H9 (cell line): ENCODE data around the gene ODAD4. TPM values are rescaled to one million over a fixed set of nuclear protein-coding genes. Genes with fewer than 3 reads are reported as not detected.

Experiments used
- DNase-seq: peaks from one replicate; pipeline ENCODE4 v3.0.0-alpha.2; 2017
- H2AFZ ChIP-seq: one replicate; pipeline ENCODE4 v1.6.1; 2013; ENCODE audit warnings: mild to moderate bottlenecking, low read length, control low read depth, moderate library complexity
- H2AK5ac ChIP-seq: 2 replicates; pipeline ENCODE4 v1.6.1; 2013; ENCODE audit warnings: low read length, control low read depth, mixed read lengths; ENCODE audit not compliant: insufficient read length
- H2BK120ac ChIP-seq: one replicate; pipeline ENCODE4 v1.6.1; 2013; ENCODE audit warnings: low read depth, mild to moderate bottlenecking, low read length, control low read depth, inconsistent platforms; ENCODE audit not compliant: poor library complexity, severe bottlenecking
- H2BK12ac ChIP-seq: 2 replicates; pipeline ENCODE4 v1.6.1; 2013; ENCODE audit warnings: low read length, control low read depth, mixed read lengths, low read depth; ENCODE audit not compliant: insufficient read length
- H2BK15ac ChIP-seq: 2 replicates; pipeline ENCODE4 v1.6.1; 2013; ENCODE audit warnings: low read depth, low read length, control low read depth
- H2BK20ac ChIP-seq: one replicate; pipeline ENCODE4 v1.6.1; 2013; ENCODE audit warnings: low read depth, mild to moderate bottlenecking, low read length, control low read depth, inconsistent platforms; ENCODE audit not compliant: poor library complexity, severe bottlenecking
- H2BK5ac ChIP-seq: 2 replicates; pipeline ENCODE4 v1.6.1; 2013; ENCODE audit warnings: low read length, control low read depth, mixed read lengths; ENCODE audit not compliant: insufficient read length
- H3K14ac ChIP-seq: 2 replicates; pipeline ENCODE4 v1.6.1; 2013; ENCODE audit warnings: low read length, control low read depth; ENCODE audit not compliant: insufficient read depth
- H3K18ac ChIP-seq: 2 replicates; pipeline ENCODE4 v1.6.1; 2013; ENCODE audit warnings: low read depth, mild to moderate bottlenecking, mixed read lengths, low read length, control low read depth; ENCODE audit not compliant: insufficient read length
- H3K23ac ChIP-seq: 2 replicates; pipeline ENCODE4 v1.6.1; 2013; ENCODE audit warnings: low read length, control low read depth, mixed read lengths, low read depth; ENCODE audit not compliant: insufficient read length
- H3K23me2 ChIP-seq: 2 replicates; pipeline ENCODE4 v1.6.1; 2013; ENCODE audit warnings: low read depth, mild to moderate bottlenecking, mixed read lengths, low read length, control low read depth; ENCODE audit not compliant: insufficient read length, poor library complexity, severe bottlenecking
- H3K27ac ChIP-seq: 2 replicates; pipeline ENCODE4 v1.5.1; 2013; ENCODE audit warnings: low read length, control low read depth, mixed read lengths, low read depth; ENCODE audit not compliant: insufficient read length
- H3K27me3 ChIP-seq: 2 replicates; pipeline ENCODE4 v1.6.1; 2013; ENCODE audit warnings: low read length, control low read depth, inconsistent platforms; ENCODE audit not compliant: insufficient read depth
- H3K4ac ChIP-seq: 2 replicates; pipeline ENCODE4 v1.6.1; 2013; ENCODE audit warnings: low read depth, mild to moderate bottlenecking, control low read depth, inconsistent platforms, low read length, moderate library complexity
- H3K4me1 ChIP-seq: 2 replicates; pipeline ENCODE4 v1.6.1; 2013; ENCODE audit warnings: low read length, control low read depth, inconsistent platforms; ENCODE audit not compliant: insufficient read depth
- H3K4me2 ChIP-seq: 2 replicates; pipeline ENCODE4 v1.6.1; 2013; ENCODE audit warnings: low read length, control low read depth, mixed read lengths; ENCODE audit not compliant: insufficient read length, insufficient read depth
- H3K56ac ChIP-seq: 2 replicates; pipeline ENCODE4 v1.6.1; 2013; ENCODE audit warnings: low read depth, mild to moderate bottlenecking, mixed read lengths, low read length, control low read depth; ENCODE audit not compliant: insufficient read length
- H3K79me1 ChIP-seq: 2 replicates; pipeline ENCODE4 v1.6.1; 2013; ENCODE audit warnings: low read depth, mild to moderate bottlenecking, moderate library complexity, low read length, control low read depth, inconsistent platforms; ENCODE audit not compliant: insufficient read depth, poor library complexity, severe bottlenecking
- H3K79me2 ChIP-seq: 2 replicates; pipeline ENCODE4 v1.6.1; 2013; ENCODE audit warnings: low read length, control low read depth, inconsistent platforms; ENCODE audit not compliant: insufficient read depth
- H3K9ac ChIP-seq: 2 replicates; pipeline ENCODE4 v1.6.1; 2013; ENCODE audit warnings: low read length, control low read depth, mixed read lengths; ENCODE audit not compliant: insufficient read length; ENCODE audit errors: extremely low read depth
- H3K9me3 ChIP-seq: one replicate; pipeline ENCODE4 v1.6.1; 2013; ENCODE audit warnings: low read depth, low read length, inconsistent platforms; ENCODE audit not compliant: control insufficient read depth
- H3T11ph ChIP-seq: one replicate; pipeline ENCODE4 v1.6.1; 2013; ENCODE audit warnings: mild to moderate bottlenecking, low read length, control low read depth, inconsistent platforms
- H4K20me1 ChIP-seq: one replicate; pipeline ENCODE4 v1.6.1; 2013; ENCODE audit not compliant: control insufficient read depth, insufficient read length, insufficient read depth
- H4K5ac ChIP-seq: 2 replicates; pipeline ENCODE4 v1.6.1; 2013; ENCODE audit warnings: low read depth, mild to moderate bottlenecking, mixed read lengths, low read length, control low read depth; ENCODE audit not compliant: insufficient read length
- H4K8ac ChIP-seq: replicated peaks from 2 replicates; pipeline ENCODE4 v1.6.1; 2013; ENCODE audit warnings: low read length, control low read depth, mixed read lengths, low read depth; ENCODE audit not compliant: insufficient read length
- H4K91ac ChIP-seq: 2 replicates; pipeline ENCODE4 v1.6.1; 2013; ENCODE audit warnings: low read depth, mild to moderate bottlenecking, moderate library complexity, mixed read lengths, low read length, control low read depth; ENCODE audit not compliant: insufficient read length
- H3K27ac Mint-ChIP-seq, 3 experiments: 2 replicates in 2 of 3; 3 replicates in 1 of 3; pipeline ENCODE4 v1.8.0; 2020 to 2021; ENCODE audit warnings: mixed read lengths in 3 of 3, mild to moderate bottlenecking in 1 of 3, moderate library complexity in 1 of 3
- H3K27me3 Mint-ChIP-seq: 2 replicates; pipeline ENCODE4 v1.8.0; 2021; ENCODE audit warnings: low read depth, mild to moderate bottlenecking, moderate library complexity, mixed read lengths
- H3K36me3 Mint-ChIP-seq, 3 experiments: 2 replicates in 2 of 3; 3 replicates in 1 of 3; pipeline ENCODE4 v1.8.0; 2020 to 2021; ENCODE audit warnings: low read depth in 3 of 3, mixed read lengths in 3 of 3; ENCODE audit not compliant: insufficient read depth in 1 of 3
- H3K4me1 Mint-ChIP-seq, 2 experiments: 2 replicates each; pipeline ENCODE4 v1.8.0; 2020; ENCODE audit warnings: mixed read lengths in 2 of 2
- H3K4me3 Mint-ChIP-seq, 2 experiments: 2 replicates in 1 of 2; 3 replicates in 1 of 2; pipeline ENCODE4 v1.8.0; 2020 to 2021; ENCODE audit warnings: mild to moderate bottlenecking in 2 of 2, mixed read lengths in 2 of 2, moderate library complexity in 1 of 2
- H3K9me3 Mint-ChIP-seq, 2 experiments: 2 replicates in 1 of 2; 3 replicates in 1 of 2; pipeline ENCODE4 v1.8.0; 2020; ENCODE audit warnings: mild to moderate bottlenecking in 2 of 2, mixed read lengths in 2 of 2, moderate library complexity in 1 of 2
- WGBS: extraction: QIAGEN DNeasy Blood & Tissue Kit; methylation state at CpG from one replicate; pipeline ENCODE4 v1.1.7; 2013; ENCODE audit warnings: missing lambda C conversion rate, low lambda C conversion rate, mixed read lengths; ENCODE audit not compliant: insufficient read length; ENCODE audit errors: extremely low coverage; 5-methylcytosine and 5-hydroxymethylcytosine counted together
- total RNA-seq: library from RNA; stranded (reverse); gene quantifications from 2 replicates; pipeline ENCODE4 v1.2.1, GENCODE V29; 2021
- TF ChIP-seq, protein P1 (sequence below): fragments of 200-600 bp; sonication (generic); conservative IDR thresholded peaks from 3 replicates; pipeline ENCODE4 v1.8.0; 2021; ENCODE audit warnings: antibody characterized with exemption, mild to moderate bottlenecking

The ODAD4 gene
- total RNA-seq, 1 experiment from 2014 or later = 2.1 TPM

DNA sequence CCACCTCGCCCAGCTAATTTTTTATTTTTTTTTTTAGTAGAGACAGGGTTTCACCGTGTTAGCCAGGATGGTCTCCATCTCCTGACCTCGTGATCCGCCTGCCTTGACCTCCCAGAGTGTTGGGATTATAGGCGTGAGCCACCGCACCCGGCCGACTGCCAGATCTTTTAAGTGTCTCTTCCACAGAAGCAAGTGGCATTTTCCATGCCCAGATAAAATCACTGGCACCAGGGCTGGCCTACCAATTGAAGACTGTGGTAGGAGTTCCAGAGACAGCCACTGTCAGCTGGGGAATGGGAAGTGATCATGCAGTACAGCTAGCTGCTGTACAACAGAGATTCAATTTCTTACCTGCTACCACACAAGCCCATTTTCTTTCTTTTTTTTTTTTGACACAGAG lies 54.0 kb downstream of the ODAD4 start:
- Histone ChIP-seq H2BK20ac (no peak overlapping the region), H3K79me2 (no peaks in the 10 kb centered on the region), H2AFZ (no peak overlapping the region), H3K14ac (no peak overlapping the region), H3K23me2 (no peaks in the 10 kb centered on the region), H3K9ac (no peak overlapping the region), H3T11ph (no peak overlapping the region), H3K18ac (no peak overlapping the region), H3K4ac (no peak overlapping the region), H3K4me1 (no peaks in the 10 kb centered on the region), H3K23ac (no peak overlapping the region), H3K79me1 (no peaks in the 10 kb centered on the region), H2BK12ac (no peak overlapping the region), H4K5ac (no peak overlapping the region), H2AK5ac (no peak overlapping the region), H2BK5ac (no peak overlapping the region), H4K91ac (no peak overlapping the region), H2BK120ac (no peak overlapping the region), H3K9me3 (no peaks in the 10 kb centered on the region), H3K56ac (no peak overlapping the region), H3K4me2 (no peak overlapping the region), H2BK15ac (no peak overlapping the region), H3K27me3 (no peaks in the 10 kb centered on the region), H4K8ac (no peak overlapping the region), H3K27ac (no peak overlapping the region), H4K20me1 (no peaks in the 10 kb centered on the region)
- Mint-ChIP-seq H3K9me3 (no peaks in the 10 kb centered on the region), H3K27ac (no peak overlapping the region), H3K36me3 (peaks cover 65 to 98% (median 96%) of the 10 kb centered on the region in 3 experiments), H3K4me1 (no peaks in the 10 kb centered on the region), H3K27me3 (no peaks in the 10 kb centered on the region), H3K4me3 (no peak overlapping the region)
- no CpG with 5 or more reads among the region's 8 CpGs for WGBS
- no peak for DNase-seq
- TF ChIP-seq, protein P1, sequence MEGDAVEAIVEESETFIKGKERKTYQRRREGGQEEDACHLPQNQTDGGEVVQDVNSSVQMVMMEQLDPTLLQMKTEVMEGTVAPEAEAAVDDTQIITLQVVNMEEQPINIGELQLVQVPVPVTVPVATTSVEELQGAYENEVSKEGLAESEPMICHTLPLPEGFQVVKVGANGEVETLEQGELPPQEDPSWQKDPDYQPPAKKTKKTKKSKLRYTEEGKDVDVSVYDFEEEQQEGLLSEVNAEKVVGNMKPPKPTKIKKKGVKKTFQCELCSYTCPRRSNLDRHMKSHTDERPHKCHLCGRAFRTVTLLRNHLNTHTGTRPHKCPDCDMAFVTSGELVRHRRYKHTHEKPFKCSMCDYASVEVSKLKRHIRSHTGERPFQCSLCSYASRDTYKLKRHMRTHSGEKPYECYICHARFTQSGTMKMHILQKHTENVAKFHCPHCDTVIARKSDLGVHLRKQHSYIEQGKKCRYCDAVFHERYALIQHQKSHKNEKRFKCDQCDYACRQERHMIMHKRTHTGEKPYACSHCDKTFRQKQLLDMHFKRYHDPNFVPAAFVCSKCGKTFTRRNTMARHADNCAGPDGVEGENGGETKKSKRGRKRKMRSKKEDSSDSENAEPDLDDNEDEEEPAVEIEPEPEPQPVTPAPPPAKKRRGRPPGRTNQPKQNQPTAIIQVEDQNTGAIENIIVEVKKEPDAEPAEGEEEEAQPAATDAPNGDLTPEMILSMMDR = no peak
